ENCODE measurements around the gene MIP. TPM values are rescaled to one million over a fixed set of nuclear protein-coding genes. Genes with fewer than 3 reads are reported as not detected.
"Not testable (repeated sequence)": the region's sequence is repeated elsewhere in the genome, so short reads cannot be mapped to it uniquely, and the experiment has no call there.

MIP gene
- total RNA-seq, 1 experiment from 2014 or later: not detected

GRCh38 chr12:56410768-56411167 is 43.7 kb downstream of the MIP start:
- intact Hi-C loops (cut with micrococcal nuclease; ENCODE audit: unreplicated experiment): no loop called here
- in situ Hi-C loops (cut with HindIII; ENCODE audit: low pct_unique_long_range_greater_than_20kb, low sequenced_read_pairs): no loop called here
- CTCF ChIA-PET: no interaction called here
- Histone ChIP-seq H3K36me3 (ENCODE audit: control insufficient read depth, insufficient read depth, low read length) (no peaks in the 10 kb centered on the region), H3K9me3 (ENCODE audit: control insufficient read depth, insufficient read depth, low read depth, low read length) (no peaks in the 10 kb centered on the region), H3K27ac (ENCODE audit: low read length) (no peak overlapping the region), H3K27me3 (ENCODE audit: control insufficient read depth, insufficient read depth, low read length) (no peaks in the 10 kb centered on the region), H3K4me3 (ENCODE audit: low read depth in 2 of 2, low read length in 2 of 2) (no peak overlapping the region), H3K4me1 (ENCODE audit: control insufficient read depth, insufficient read depth, low read length) (no peaks in the 10 kb centered on the region)
- ATAC-seq: no peak
- POLR2A ChIA-PET: no interaction called here
- no peak for DNase-seq (ENCODE audit: low read depth, low spot score)
- BruUV-seq (replicated peaks): no TSS peak
- TF ChIP-seq POLR2AphosphoS5 (IDR thresholded peaks at IDR 0.05; ENCODE audit: low read depth, low read length) (no peak), CTCF (IDR thresholded peaks at IDR 0.05) (no peak), TCF7L2 (IDR thresholded peaks at IDR 0.05; ENCODE audit: low read depth, low read length) (no peak), SIN3A (IDR thresholded peaks at IDR 0.05; ENCODE audit: borderline replicate concordance, insufficient read depth, low read depth, low read length) (no peak), REST (IDR thresholded peaks at IDR 0.05; ENCODE audit: insufficient read depth in 1 of 2, low read depth in 2 of 2, low read length in 1 of 2) (no peak)

GRCh38 chr12:56408799-56409417 is 45.5 kb downstream of the MIP start:
- Histone ChIP-seq H3K4me1 (ENCODE audit: control insufficient read depth, insufficient read depth, low read length) (no peaks in the 10 kb centered on the region), H3K4me3 (ENCODE audit: low read depth in 2 of 2, low read length in 2 of 2) (no peak overlapping the region), H3K9me3 (ENCODE audit: control insufficient read depth, insufficient read depth, low read depth, low read length) (no peaks in the 10 kb centered on the region), H3K27me3 (ENCODE audit: control insufficient read depth, insufficient read depth, low read length) (no peaks in the 10 kb centered on the region), H3K27ac (ENCODE audit: low read length) (no peak overlapping the region), H3K36me3 (ENCODE audit: control insufficient read depth, insufficient read depth, low read length) (no peaks in the 10 kb centered on the region)
- ChIA-PET CTCF (no interaction called here), POLR2A (no interaction called here)
- DNase-seq (ENCODE audit: low read depth, low spot score) (no peak), ATAC-seq (no peak)
- no TSS peak for BruUV-seq (replicated peaks)
- intact Hi-C loops (cut with micrococcal nuclease; ENCODE audit: unreplicated experiment) (no loop called here), in situ Hi-C loops (cut with HindIII; ENCODE audit: low pct_unique_long_range_greater_than_20kb, low sequenced_read_pairs) (no loop called here)
- TF ChIP-seq POLR2AphosphoS5 (IDR thresholded peaks at IDR 0.05; ENCODE audit: low read depth, low read length): no peak
- TF ChIP-seq REST (IDR thresholded peaks at IDR 0.05; ENCODE audit: insufficient read depth in 1 of 2, low read depth in 2 of 2, low read length in 1 of 2): no peak
- no peak for TF ChIP-seq TCF7L2 (IDR thresholded peaks at IDR 0.05; ENCODE audit: low read depth, low read length)
- TF ChIP-seq CTCF (IDR thresholded peaks at IDR 0.05): no peak
- TF ChIP-seq SIN3A (IDR thresholded peaks at IDR 0.05; ENCODE audit: borderline replicate concordance, insufficient read depth, low read depth, low read length): no peak

- intact Hi-C loops (cut with micrococcal nuclease; ENCODE audit: unreplicated experiment); H3K27ac ChIP-seq (ENCODE audit: low read length); CTCF ChIA-PET; H3K4me3 ChIP-seq (ENCODE audit: low read depth in 2 of 2, low read length in 2 of 2); H3K9me3 ChIP-seq (ENCODE audit: control insufficient read depth, insufficient read depth, low read depth, low read length); H3K4me1 ChIP-seq (ENCODE audit: control insufficient read depth, insufficient read depth, low read length); BruUV-seq (replicated peaks); ATAC-seq; H3K36me3 ChIP-seq (ENCODE audit: control insufficient read depth, insufficient read depth, low read length); in situ Hi-C loops (cut with HindIII; ENCODE audit: low pct_unique_long_range_greater_than_20kb, low sequenced_read_pairs); DNase-seq (ENCODE audit: low read depth, low spot score); POLR2A ChIA-PET; H3K27me3 ChIP-seq (ENCODE audit: control insufficient read depth, insufficient read depth, low read length): not testable (repeated sequence)
Observed at GRCh38 chr12:56404227-56404626, 50.2 kb downstream of the MIP start.

- DNase-seq (ENCODE audit: low read depth, low spot score); ATAC-seq; in situ Hi-C loops (cut with HindIII; ENCODE audit: low pct_unique_long_range_greater_than_20kb, low sequenced_read_pairs); H3K27ac ChIP-seq (ENCODE audit: low read length); POLR2A ChIA-PET; intact Hi-C loops (cut with micrococcal nuclease; ENCODE audit: unreplicated experiment); BruUV-seq (replicated peaks); CTCF ChIA-PET; H3K27me3 ChIP-seq (ENCODE audit: control insufficient read depth, insufficient read depth, low read length); H3K4me3 ChIP-seq (ENCODE audit: low read depth in 2 of 2, low read length in 2 of 2); H3K4me1 ChIP-seq (ENCODE audit: control insufficient read depth, insufficient read depth, low read length); H3K36me3 ChIP-seq (ENCODE audit: control insufficient read depth, insufficient read depth, low read length); H3K9me3 ChIP-seq (ENCODE audit: control insufficient read depth, insufficient read depth, low read depth, low read length): not testable (repeated sequence)
Observed at GRCh38 chr12:56401612-56402011, 52.8 kb downstream of the MIP start.
